ENCODE measurements around the gene C19orf33. TPM values are rescaled to one million over a fixed set of nuclear protein-coding genes. Genes with fewer than 3 reads are reported as not detected.
"Not testable (repeated sequence)": the region's sequence is repeated elsewhere in the genome, so short reads cannot be mapped to it uniquely, and the experiment has no call there.

Gene C19orf33
- total and polyA plus RNA-seq, 10 donors: 3.2 to 53.6 (median 5.3) TPM; not detected in 2

GRCh38 chr19:38336638-38337359 lies 32.7 kb downstream of the C19orf33 start:
- Histone ChIP-seq H3K4me3 (peak overlapping the region; percentile 57 to 93 (median 80)), H3K4me1 (peaks cover 7 to 29% (median 21%) of the 10 kb centered on the region in 6 donors), H3K36me3 (peaks cover 0 to 38% (median 0%) of the 10 kb centered on the region in 6 donors), H3K27me3 (replicated peaks in 1 of 7) (no peaks in the 10 kb centered on the region), H3K27ac (peak overlapping the region; percentile 76 to 98 (median 96)), H3K9me3 (no peaks in the 10 kb centered on the region)
- 5 to 8% (median 7%) methylated on average over 37 to 41 of the region's 41 CpGs for WGBS, 5 donors
- intact Hi-C loops (cut with DNase I; ENCODE audit: low total_unique reads): loop anchor here (5.0 kb wide), 1 partner anchor 36 kb away; the partner anchor contains the start of gene PSMD8
- TF ChIP-seq CTCF (IDR thresholded peaks at IDR 0.05 in 8 of 11, conservative IDR thresholded peaks at IDR 0.05 in 3 of 11) (peak in 1 of 11 experiments; percentile 20), POLR2AphosphoS5 (IDR thresholded peaks at IDR 0.05) (no peak), POLR2A (IDR thresholded peaks at IDR 0.05) (no peak)
- peak; percentile 98 for DNase-seq

- peaks cover 0 to 41% (median 0%) of the 10 kb centered on the region in 6 donors for H3K36me3 ChIP-seq
- no peak for DNase-seq
- H3K27me3 ChIP-seq (replicated peaks in 1 of 7): no peaks in the 10 kb centered on the region
- intact Hi-C loops (cut with DNase I; ENCODE audit: low total_unique reads): loop anchor here (5.0 kb wide), 1 partner anchor 35 kb away; the partner anchor contains the start of gene PSMD8
- TF ChIP-seq POLR2AphosphoS5 (IDR thresholded peaks at IDR 0.05) (no peak), POLR2A (IDR thresholded peaks at IDR 0.05) (no peak), CTCF (IDR thresholded peaks at IDR 0.05 in 8 of 11, conservative IDR thresholded peaks at IDR 0.05 in 3 of 11) (no peak)
- no peaks in the 10 kb centered on the region for H3K9me3 ChIP-seq
- 65 to 72% (median 69%) methylated on average over 10 of the region's 10 CpGs for WGBS, 5 donors
- peak overlapping the region in 7 of 8 donors; percentile 57 to 93 (median 81) for H3K4me3 ChIP-seq
- H3K4me1 ChIP-seq: peaks cover 7 to 29% (median 21%) of the 10 kb centered on the region in 6 donors
- peak overlapping the region in 7 of 8 donors; percentile 85 to 98 (median 97) for H3K27ac ChIP-seq
Measured at GRCh38 chr19:38337360-38337653, 33.3 kb downstream of the C19orf33 start.

GRCh38 chr19:38339011-38339410 lies 35.0 kb downstream of the C19orf33 start:
- not testable (repeated sequence) for H3K27ac ChIP-seq; H3K27me3 ChIP-seq (replicated peaks in 1 of 7); H3K4me3 ChIP-seq; DNase-seq; H3K9me3 ChIP-seq
- peaks cover 0 to 58% (median 0%) of the 10 kb centered on the region in 6 donors for H3K36me3 ChIP-seq
- 81 to 90% (median 87%) methylated on average over 4 of the region's 4 CpGs for WGBS, 5 donors
- peaks cover 7 to 29% (median 21%) of the 10 kb centered on the region in 6 donors for H3K4me1 ChIP-seq
- intact Hi-C loops (cut with DNase I; ENCODE audit: low total_unique reads): loop anchor here (5.0 kb wide), 1 partner anchor 33 kb away; the partner anchor contains the start of gene PSMD8

GRCh38 chr19:38340927-38341326 lies 36.9 kb downstream of the C19orf33 start:
- intact Hi-C loops (cut with DNase I; ENCODE audit: low total_unique reads): no loop called here
- H3K27me3 ChIP-seq (replicated peaks in 1 of 7): no peaks in the 10 kb centered on the region
- peaks cover 0 to 74% (median 0%) of the 10 kb centered on the region in 6 donors for H3K36me3 ChIP-seq

More at GRCh38 chr19:38340927-38341326, 36.9 kb downstream of the C19orf33 start:
- Histone ChIP-seq H3K9me3 (no peaks in the 10 kb centered on the region), H3K4me1 (peaks cover 7 to 20% (median 12%) of the 10 kb centered on the region in 6 donors), H3K27ac (no peak overlapping the region), H3K4me3 (no peak overlapping the region)
- TF ChIP-seq CTCF (IDR thresholded peaks at IDR 0.05 in 8 of 11, conservative IDR thresholded peaks at IDR 0.05 in 3 of 11) (no peak), POLR2A (IDR thresholded peaks at IDR 0.05) (no peak), POLR2AphosphoS5 (IDR thresholded peaks at IDR 0.05) (no peak)
- 86 to 97% (median 93%) methylated on average over 2 of the region's 2 CpGs for WGBS, 5 donors
- DNase-seq: no peak

Data from spleen (tissue), 11 donors.